ENCODE results near the gene UTS2B.

Gene UTS2B

GRCh38 chr3:191329654-191330529 is at the start of gene UTS2B:
Gene UTS2B (minus strand): TSS chr3:191330526. CDS start chr3:191282189, 48,337 bp downstream.
- DNase-seq (ENCODE audit: low spot score) = peak; percentile 37

DNA sequence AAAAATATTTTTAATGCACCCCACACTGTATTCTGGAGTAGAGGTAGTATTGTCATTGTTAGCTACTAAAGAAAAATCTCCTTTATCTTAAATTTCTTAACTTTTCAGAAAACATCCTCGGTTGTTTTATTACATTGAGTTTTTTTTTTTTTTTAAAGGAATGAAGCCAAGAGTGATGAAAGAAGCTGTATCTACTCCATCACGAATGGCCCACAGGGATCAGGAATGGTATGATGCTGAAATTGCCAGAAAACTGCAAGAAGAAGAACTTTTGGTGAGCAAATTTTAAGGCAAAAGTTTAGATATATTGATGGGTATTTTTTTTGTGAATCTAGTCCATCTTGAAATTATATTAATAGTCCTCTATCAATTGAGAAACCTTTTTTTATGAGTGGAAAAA is 49.7 kb upstream of the UTS2B start:
- no peak for DNase-seq (ENCODE audit: low spot score)

- DNase-seq (ENCODE audit: low spot score) = no peak
Observed at GRCh38 chr3:191379446-191379845, 49.1 kb upstream of the UTS2B start.

DNA sequence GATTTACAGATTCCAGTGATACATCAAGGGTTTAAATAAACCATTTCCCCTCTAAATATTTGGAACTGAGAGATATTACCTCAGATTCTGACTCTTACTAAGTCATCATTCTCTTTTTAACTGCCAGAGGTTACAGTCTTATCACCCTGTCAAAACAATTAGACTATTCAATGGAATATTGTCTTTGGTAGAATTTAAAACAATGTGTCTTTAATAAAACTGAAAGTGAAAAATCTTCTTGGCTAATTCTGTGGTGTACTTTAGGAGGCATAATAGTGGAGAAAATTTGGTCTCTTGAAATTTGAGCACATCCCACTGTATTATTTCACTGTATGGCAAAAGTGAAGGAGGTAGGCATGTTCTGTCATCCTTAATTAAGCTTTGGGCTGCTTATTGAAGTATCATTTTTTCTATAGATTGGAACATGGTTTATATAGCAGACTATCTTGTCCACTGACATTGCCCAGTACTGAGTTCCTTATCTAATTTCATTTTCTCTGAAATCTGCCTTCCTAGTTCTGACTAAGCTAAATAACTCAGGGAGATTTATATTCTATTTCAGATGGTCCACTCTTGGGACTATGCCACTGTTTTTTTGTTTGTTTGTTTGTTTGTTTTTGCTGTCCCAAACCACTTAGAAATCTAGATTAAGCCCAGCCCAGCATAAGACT is 48.0 kb upstream of the UTS2B start:
- no peak for DNase-seq (ENCODE audit: low spot score)

DNA sequence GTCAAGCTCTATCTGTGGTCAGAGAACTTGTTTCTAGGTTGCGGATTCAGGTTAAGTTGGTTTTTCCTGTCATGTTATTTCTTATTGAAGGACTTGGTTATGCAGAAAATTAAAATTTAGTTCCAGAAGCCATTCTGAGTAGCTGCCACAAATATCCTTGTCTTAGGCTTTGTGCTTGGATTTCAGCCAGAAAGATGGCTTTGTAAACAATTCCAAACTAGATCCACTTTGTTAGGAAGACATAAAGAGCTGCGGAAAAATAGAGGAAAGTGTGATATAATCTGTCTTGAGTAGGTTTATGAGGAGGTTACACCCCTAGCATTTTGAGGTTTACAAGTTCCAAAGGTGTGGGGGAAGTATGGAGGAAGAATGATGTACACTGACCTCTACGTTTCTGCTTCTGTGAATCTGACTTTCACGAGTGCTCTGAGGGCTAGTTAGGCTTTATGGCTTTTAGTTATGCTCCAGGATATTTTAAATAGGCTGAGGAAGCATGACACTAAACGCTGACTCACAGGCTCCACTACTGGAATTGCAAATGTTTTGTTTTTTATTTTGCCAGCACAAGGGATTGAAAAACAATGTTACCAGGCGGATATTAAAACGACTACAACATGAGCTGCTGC is 46.3 kb upstream of the UTS2B start:
- DNase-seq (ENCODE audit: low spot score) = no peak

DNA sequence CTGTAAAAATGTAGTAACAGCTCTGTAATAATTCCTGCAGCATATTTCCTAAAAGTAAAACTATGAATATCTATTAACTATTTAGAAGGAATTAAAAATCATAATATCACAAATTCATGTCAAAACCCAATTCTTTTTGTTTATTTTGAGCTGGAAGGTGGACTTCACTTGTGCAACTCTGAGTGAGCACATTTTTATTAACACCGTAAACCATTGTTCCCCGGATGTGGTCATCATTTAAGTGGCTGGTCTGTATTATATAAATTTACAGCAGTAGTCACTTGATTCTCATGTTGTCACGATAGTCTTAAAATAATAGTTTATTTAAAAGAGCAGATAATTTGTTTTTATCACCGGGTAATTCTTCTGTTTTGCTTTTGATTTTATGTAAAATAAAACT is 43.0 kb upstream of the UTS2B start:
- DNase-seq (ENCODE audit: low spot score) = no peak

GRCh38 chr3:191372122-191372521 is 41.8 kb upstream of the UTS2B start:
- DNase-seq (ENCODE audit: low spot score) = no peak

GRCh38 chr3:191369616-191370010 is 39.3 kb upstream of the UTS2B start:
- DNase-seq (ENCODE audit: low spot score) = no peak

DNA sequence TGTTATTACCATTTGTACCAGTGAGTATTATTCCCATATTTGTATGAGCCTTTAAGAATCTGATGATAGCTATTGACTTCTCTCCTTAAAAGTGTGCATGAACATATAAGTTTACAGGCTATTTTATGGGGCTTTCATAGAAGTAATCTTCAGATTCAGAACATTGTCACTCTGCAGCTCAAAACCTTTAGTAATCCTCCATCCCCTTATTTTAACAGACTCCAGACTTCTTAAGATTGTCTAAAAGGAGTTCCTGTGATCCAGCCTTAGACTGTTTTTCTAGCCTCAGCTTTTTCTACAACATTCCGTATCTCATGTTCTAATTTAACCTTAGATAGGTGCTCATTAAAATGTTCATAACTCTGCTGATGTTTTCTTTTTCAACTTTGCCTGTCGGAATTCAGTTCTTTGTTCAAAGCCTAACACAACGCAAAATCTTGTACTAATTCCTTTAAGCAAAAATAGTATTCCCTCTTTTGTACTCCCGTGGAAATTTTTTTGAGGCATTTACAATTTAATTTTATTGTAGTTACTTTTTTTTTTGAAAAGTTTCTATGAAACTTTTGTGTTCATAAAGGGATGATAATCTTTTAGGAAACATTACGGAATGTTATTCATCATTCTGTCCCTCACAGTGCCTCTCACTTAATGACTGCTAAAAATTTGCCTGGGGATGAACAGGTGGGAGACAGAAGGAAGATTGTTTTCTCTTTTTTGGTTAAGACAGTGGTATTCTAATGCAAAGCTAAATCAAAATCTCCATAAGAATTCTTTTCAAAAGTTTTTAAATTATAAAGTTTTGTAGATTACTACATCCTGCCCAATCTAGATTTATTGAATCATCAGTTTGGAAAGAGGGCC is 38.7 kb upstream of the UTS2B start:
- DNase-seq (ENCODE audit: low spot score) = no peak

DNA sequence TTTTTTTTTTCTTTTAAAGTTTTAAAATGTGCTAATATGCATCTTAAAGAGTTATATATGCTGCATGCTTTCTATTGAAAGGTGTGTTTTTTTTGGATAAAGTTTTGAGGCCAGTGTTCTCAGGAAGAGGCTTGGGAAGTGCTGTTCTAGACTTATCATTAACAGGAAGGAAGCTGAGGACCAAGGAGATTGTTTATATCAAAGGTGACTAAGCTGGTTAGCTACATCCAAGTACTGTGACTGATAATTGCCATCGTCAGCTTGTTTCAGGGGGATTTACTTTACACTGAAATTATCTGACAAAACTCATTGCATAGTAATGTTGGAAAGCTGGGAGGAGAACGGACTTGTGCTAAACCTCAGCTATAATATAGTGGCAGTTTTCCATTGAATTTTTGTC is 36.3 kb upstream of the UTS2B start:
- DNase-seq (ENCODE audit: low spot score) = no peak

DNA sequence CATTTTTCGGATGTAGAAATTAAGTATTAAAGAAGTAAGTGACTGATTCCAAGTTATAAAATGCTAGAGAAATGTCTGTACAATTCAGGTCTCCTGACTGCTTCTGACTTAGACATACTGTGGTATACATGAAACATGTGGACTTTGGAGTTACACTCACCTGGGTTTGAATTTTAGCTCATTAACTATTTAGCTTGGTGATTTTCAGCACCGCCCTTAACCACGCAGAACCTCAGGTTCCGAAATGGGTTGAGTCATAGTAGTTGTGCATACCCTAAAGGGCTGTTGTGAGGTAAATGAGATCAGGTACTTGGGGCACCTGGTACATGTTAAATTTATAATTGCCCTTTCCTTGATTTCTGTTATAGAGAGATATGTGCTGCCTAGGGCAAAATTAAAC is 32.9 kb upstream of the UTS2B start:
- no peak for DNase-seq (ENCODE audit: low spot score)

GRCh38 chr3:191362524-191363090 is 32.3 kb upstream of the UTS2B start:
- no peak for DNase-seq (ENCODE audit: low spot score)

- no peak for DNase-seq (ENCODE audit: low spot score)
Observed at GRCh38 chr3:191362037-191362436, 31.7 kb upstream of the UTS2B start.

- no peak for DNase-seq (ENCODE audit: low spot score)
Observed at GRCh38 chr3:191361456-191361855, 31.1 kb upstream of the UTS2B start.

DNA sequence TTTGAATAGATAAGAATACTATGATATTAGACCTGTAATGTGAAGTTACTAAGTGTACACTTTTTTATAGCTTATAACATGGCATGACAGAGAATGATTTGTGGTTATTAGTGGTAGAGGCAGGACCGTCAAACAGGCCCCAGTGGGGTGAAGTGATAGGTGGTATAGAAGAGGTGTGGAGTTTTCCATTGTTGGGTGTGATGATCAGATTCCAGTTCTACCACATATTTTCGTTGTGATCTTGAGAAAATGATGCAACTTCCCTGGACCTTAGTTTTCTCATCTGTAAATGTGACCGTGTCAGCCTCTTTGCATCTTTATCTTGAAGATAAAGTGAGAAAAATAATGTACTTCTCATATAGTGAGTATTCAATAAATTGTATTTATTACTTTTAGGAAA is 30.3 kb upstream of the UTS2B start:
- no peak for DNase-seq (ENCODE audit: low spot score)

- DNase-seq (ENCODE audit: low spot score) = no peak
Observed at GRCh38 chr3:191358929-191359328, 28.6 kb upstream of the UTS2B start.

DNA sequence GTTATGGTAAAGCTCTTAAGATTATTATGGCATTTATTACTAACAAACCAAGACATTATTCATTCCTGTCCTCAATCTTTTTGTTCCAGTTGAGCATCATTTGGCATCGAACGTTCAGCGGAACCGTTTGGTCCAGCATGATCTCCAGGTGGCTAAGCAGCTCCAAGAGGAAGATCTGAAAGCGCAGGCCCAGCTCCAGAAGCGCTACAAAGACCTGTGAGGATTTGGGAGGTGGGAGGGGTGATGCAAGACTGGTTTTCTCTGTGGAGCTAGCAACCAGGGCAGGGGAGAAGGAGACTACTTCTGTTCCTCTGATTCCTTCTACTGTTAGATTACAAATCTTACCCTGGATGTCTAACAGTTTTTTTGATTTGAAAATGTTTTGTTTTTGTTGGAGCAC is 27.6 kb upstream of the UTS2B start:
- no peak for DNase-seq (ENCODE audit: low spot score)

DNA sequence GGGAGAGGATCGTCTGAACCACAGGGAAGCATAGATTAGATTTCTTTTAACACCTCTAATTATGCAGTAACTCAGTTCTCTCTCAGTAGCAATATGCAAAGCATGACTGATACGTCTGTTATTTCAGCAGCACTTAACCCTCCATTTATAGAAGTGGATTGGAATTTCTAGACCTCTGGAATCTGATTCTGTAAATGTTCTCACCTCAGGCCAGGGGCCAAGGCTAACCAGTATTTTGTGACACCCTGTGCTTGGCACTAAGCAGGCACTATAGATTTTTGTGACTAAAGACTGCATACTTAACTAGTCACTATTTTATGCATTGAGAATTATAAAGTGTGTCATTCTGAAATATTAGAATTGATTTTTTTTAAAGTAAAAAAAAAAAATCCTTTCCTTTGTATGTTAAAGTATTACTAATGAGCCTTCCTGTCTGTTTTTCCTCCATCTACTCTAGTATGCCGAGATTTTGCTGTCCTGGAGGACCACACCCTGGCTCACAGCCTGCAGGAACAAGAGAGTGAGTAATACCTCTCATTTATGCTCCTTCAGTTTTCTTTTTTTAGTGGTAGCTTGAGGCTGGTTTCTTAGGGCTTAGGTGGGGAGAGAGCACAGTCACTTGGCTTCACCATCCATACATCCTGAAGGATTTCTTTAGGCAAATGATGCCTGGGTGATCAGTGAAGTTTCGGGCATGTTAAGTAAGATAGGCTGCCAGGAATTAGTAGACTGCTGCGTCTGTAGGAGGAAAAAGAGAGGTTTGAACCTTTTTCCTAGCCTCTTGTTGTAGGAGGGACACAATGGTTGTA is 26.5 kb upstream of the UTS2B start:
- DNase-seq (ENCODE audit: low spot score) = no peak

DNA sequence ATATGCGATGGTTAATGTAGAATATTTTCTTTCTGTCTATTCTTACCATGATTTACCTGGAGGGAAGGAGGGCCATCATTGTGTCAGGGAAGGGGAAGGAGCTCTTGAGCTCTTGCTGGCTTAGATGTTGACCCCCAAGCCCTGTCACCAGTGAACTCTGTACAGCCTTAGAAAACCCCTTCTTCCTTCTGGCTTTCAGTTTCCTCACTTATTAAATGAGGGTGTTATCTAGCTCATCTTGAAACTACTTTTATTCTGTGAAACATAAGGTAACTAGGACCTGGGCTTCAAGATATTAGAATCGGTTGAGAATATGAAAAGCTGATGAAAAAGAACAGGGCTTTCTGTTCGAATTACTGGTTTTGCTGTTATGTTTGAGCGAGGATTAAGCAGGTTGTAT is 25.1 kb upstream of the UTS2B start:
- no peak for DNase-seq (ENCODE audit: low spot score)

DNA sequence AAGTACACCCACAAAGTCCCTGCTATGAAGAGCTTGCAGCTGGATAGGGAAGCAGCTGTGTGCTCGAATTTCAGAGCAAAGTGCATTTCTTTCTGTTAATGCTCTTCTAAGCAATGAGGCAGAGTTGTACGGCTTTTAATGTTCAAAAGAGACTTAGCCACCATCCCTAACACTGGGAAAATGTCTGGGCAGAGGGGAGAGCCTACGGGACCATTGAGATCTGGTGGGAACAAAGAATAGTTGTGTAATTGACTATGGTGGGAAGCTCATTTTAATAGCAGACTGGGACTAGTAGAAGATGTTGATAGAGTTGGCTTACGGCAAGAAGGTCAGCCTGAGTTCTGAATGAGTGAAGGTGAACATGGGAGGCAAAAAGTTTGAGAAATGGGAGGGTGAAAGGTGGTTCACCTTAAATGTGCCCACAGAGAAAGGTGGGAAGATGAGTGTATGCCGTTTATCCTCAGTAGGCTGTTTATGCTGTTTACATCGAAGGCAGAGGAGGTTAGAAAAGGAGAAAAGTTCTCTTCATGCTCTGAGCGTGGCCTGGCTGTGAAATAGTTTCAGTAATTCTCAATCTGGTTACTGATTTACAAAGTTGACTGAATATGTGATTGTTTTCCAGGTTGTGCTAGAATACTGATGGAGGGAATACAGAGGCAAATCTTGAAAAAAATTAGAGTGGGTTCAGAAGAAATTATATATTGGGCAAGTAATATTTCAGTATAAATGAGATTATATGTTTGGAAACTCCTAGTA is 22.9 kb upstream of the UTS2B start:
- DNase-seq (ENCODE audit: low spot score) = no peak

Data from globus pallidus (tissue), 1 donor.